Caco-2 (cell line): ENCODE data around the gene TUBB4B. TPM values are rescaled to one million over a fixed set of nuclear protein-coding genes. Genes with fewer than 3 reads are reported as not detected.
"Not testable (repeated sequence)": the region's sequence is repeated elsewhere in the genome, so short reads cannot be mapped to it uniquely, and the experiment has no call there.

Experiments
- BruUV-seq: library from RNA; stranded (reverse); fragments of 400-500 nt; replicated peaks from 2 replicates; lab custom pipeline; 2021; lab: Mats Ljungman, UMichigan
- CTCF ChIA-PET: fragments of 300-600 bp; sonication (Branson Sonifier 250); formaldehyde crosslinking; loops from one replicate; lab custom pipeline; 2022; ENCODE audit warnings: antibody characterized with exemption; lab: Charles Lee
- POLR2A ChIA-PET: fragments of 300-600 bp; sonication (Branson Sonifier 250); formaldehyde crosslinking; loops from one replicate; lab custom pipeline; 2022; ENCODE audit warnings: antibody characterized with exemption; lab: Charles Lee
- DNase-seq, 2 experiments: peaks; one replicate each; pipeline versions ENCODE4 v3.0.0 to v3.0.0-alpha.2; 2020 to 2022
- H3K27me3 ChIP-seq: replicated peaks from 2 replicates; pipeline ENCODE4 v1.6.0; 2011; ENCODE audit warnings: low read length; ENCODE audit not compliant: control insufficient read depth, insufficient read depth
- H3K36me3 ChIP-seq: 2 replicates; pipeline ENCODE4 v1.5.1; 2011; ENCODE audit warnings: low read length; ENCODE audit not compliant: control insufficient read depth, insufficient read depth
- H3K4me1 ChIP-seq: fragments of 250-450 bp; sonication (Bioruptor Pico); 2 replicates; pipeline ENCODE4 v1.5.1; 2020; ENCODE audit warnings: mild to moderate bottlenecking
- H3K4me3 ChIP-seq: 2 replicates; pipeline ENCODE4 v1.5.1; 2011; ENCODE audit warnings: low read depth, mild to moderate bottlenecking, control low read depth, low read length
- H3K9me3 ChIP-seq: fragments of 250-450 bp; sonication (Bioruptor Pico); 2 replicates; pipeline ENCODE4 v1.5.1; 2020; ENCODE audit warnings: mild to moderate bottlenecking, moderate library complexity
- H3K27ac Mint-ChIP-seq: one replicate; pipeline ENCODE4 v1.8.0; 2022; ENCODE audit warnings: mixed read lengths; ENCODE audit not compliant: unreplicated experiment
- H3K27me3 Mint-ChIP-seq: one replicate; pipeline ENCODE4 v1.8.0; 2022; ENCODE audit warnings: mixed read lengths; ENCODE audit not compliant: insufficient read depth, unreplicated experiment
- H3K36me3 Mint-ChIP-seq: one replicate; pipeline ENCODE4 v1.8.0; 2022; ENCODE audit warnings: mild to moderate bottlenecking, mixed read lengths; ENCODE audit not compliant: insufficient read depth, unreplicated experiment
- H3K4me1 Mint-ChIP-seq: one replicate; pipeline ENCODE4 v1.8.0; 2022; ENCODE audit warnings: low read depth, mixed read lengths; ENCODE audit not compliant: unreplicated experiment
- H3K4me3 Mint-ChIP-seq: one replicate; pipeline ENCODE4 v1.8.0; 2022; ENCODE audit warnings: mild to moderate bottlenecking, moderate library complexity, mixed read lengths; ENCODE audit not compliant: unreplicated experiment
- H3K9me3 Mint-ChIP-seq: one replicate; pipeline ENCODE4 v1.8.0; 2022; ENCODE audit warnings: mixed read lengths; ENCODE audit not compliant: unreplicated experiment
- CTCF ChIP-seq, 2 experiments: fragments of 200-600 bp in 1 of 2; IDR thresholded peaks; 1 replicate in 1 of 2; 2 replicates in 1 of 2; pipeline versions ENCODE4 v1.5.1 to v1.8.0; 2011 to 2022; ENCODE audit warnings: antibody characterized with exemption in 1 of 2, control low read depth in 1 of 2, inconsistent platforms in 1 of 2, low read depth in 1 of 2, low read length in 1 of 2, mild to moderate bottlenecking in 1 of 2, moderate library complexity in 1 of 2; ENCODE audit not compliant: insufficient read depth in 1 of 2, severe bottlenecking in 1 of 2, unreplicated experiment in 1 of 2
- intact Hi-C: fragments of 100-400 bp; cut with micrococcal nuclease; formaldehyde crosslinking; loops from one replicate; pipeline ENCODE4 v1.10.0; 2022; ENCODE audit not compliant: unreplicated experiment
- total RNA-seq: library from RNA; stranded (reverse); gene quantifications from 2 replicates; pipeline ENCODE4 v1.2.3, GENCODE V29; 2022

The TUBB4B gene
- total RNA-seq, 1 experiment from 2014 or later = 487 TPM

GRCh38 chr9:137256856-137257255 lies 15.8 kb downstream of the TUBB4B start:
- Mint-ChIP-seq H3K27me3 (no peaks in the 10 kb centered on the region), H3K27ac (no peak overlapping the region), H3K4me3 (no peak overlapping the region), H3K9me3 (no peaks in the 10 kb centered on the region), H3K36me3 (peaks cover 55% of the 10 kb centered on the region), H3K4me1 (peaks cover 7% of the 10 kb centered on the region)
- Histone ChIP-seq H3K9me3 (no peaks in the 10 kb centered on the region), H3K36me3 (peaks cover 2% of the 10 kb centered on the region), H3K27me3 (no peaks in the 10 kb centered on the region), H3K4me1 (peaks cover 23% of the 10 kb centered on the region), H3K4me3 (0 out of 2 replicates have a peak overlapping the region, but pooled peaks have one; percentile 1)
- BruUV-seq = TSS peak; percentile 29
- TF ChIP-seq CTCF (IDR thresholded peaks at IDR 0.05; ENCODE audit: insufficient read depth in 1 of 2, low read depth in 1 of 2, low read length in 1 of 2, severe bottlenecking in 1 of 2, unreplicated experiment in 1 of 2) = no peak
- POLR2A ChIA-PET = interaction anchor here (4.4 kb wide), 1 partner anchor 16 kb away, joined by 39 read pairs; the partner anchor contains the start of gene TUBB4B
- CTCF ChIA-PET = interaction anchor here (1.2 kb wide), 1 partner anchor 20 kb away, joined by 4 read pairs; no protein-coding TSS in a partner anchor
- intact Hi-C loops = no loop called here
- no peak for DNase-seq

- Mint-ChIP-seq H3K36me3 (peaks cover 68% of the 10 kb centered on the region), H3K27ac (peak overlapping the region; percentile 23)
- intact Hi-C loops, H3K4me3 ChIP-seq, H3K4me1 ChIP-seq, H3K36me3 ChIP-seq, H3K4me3 Mint-ChIP-seq, H3K27me3 ChIP-seq, H3K9me3 Mint-ChIP-seq, H3K4me1 Mint-ChIP-seq, H3K9me3 ChIP-seq, BruUV-seq, H3K27me3 Mint-ChIP-seq: not testable (repeated sequence)
- CTCF ChIA-PET = interaction anchor here (1.2 kb wide), 1 partner anchor 8 kb away, joined by 5 read pairs; no protein-coding TSS in a partner anchor
- DNase-seq = peak; percentile 61 to 71
- peak; percentile 30 to 38 for TF ChIP-seq CTCF (IDR thresholded peaks at IDR 0.05; ENCODE audit: insufficient read depth in 1 of 2, low read depth in 1 of 2, low read length in 1 of 2, severe bottlenecking in 1 of 2, unreplicated experiment in 1 of 2)
- POLR2A ChIA-PET = interaction anchor here (0.6 kb wide), 1 partner anchor 30 kb away, joined by 11 read pairs; no protein-coding TSS in a partner anchor
These were observed 21.3 kb downstream of the TUBB4B start for GRCh38 chr9:137262173-137262908.

- intact Hi-C loops = no loop called here
- DNase-seq = no peak
- Histone ChIP-seq H3K36me3 (peaks cover 2% of the 10 kb centered on the region), H3K4me1 (no peaks in the 10 kb centered on the region), H3K4me3 (no peak overlapping the region), H3K9me3 (no peaks in the 10 kb centered on the region), H3K27me3 (no peaks in the 10 kb centered on the region)
- TF ChIP-seq CTCF (IDR thresholded peaks at IDR 0.05; ENCODE audit: insufficient read depth in 1 of 2, low read depth in 1 of 2, low read length in 1 of 2, severe bottlenecking in 1 of 2, unreplicated experiment in 1 of 2) = no peak
- Mint-ChIP-seq H3K27ac (no peak overlapping the region), H3K36me3 (peaks cover 68% of the 10 kb centered on the region), H3K9me3 (no peaks in the 10 kb centered on the region), H3K4me3 (no peak overlapping the region), H3K4me1 (no peaks in the 10 kb centered on the region), H3K27me3 (no peaks in the 10 kb centered on the region)
- no TSS peak for BruUV-seq
- ChIA-PET CTCF (interaction anchor here (1.2 kb wide), 1 partner anchor 9 kb away, joined by 5 read pairs; no protein-coding TSS in a partner anchor), POLR2A (no interaction called here)
These were observed 21.8 kb downstream of the TUBB4B start for GRCh38 chr9:137262909-137263285.
